HG02763 (cell line): ENCODE measurements around the gene SFXN5.
"Not testable (repeated sequence)": the region's sequence is repeated elsewhere in the genome, so short reads cannot be mapped to it uniquely, and the experiment has no call there.

Experiments used
- ATAC-seq: cut with Tn5 transposase; IDR thresholded peaks from one replicate; pipeline ENCODE4 v1.9.1; 2021; ENCODE audit warnings: mild to moderate bottlenecking, moderate library complexity; ENCODE audit not compliant: unreplicated experiment

SFXN5 gene

DNA sequence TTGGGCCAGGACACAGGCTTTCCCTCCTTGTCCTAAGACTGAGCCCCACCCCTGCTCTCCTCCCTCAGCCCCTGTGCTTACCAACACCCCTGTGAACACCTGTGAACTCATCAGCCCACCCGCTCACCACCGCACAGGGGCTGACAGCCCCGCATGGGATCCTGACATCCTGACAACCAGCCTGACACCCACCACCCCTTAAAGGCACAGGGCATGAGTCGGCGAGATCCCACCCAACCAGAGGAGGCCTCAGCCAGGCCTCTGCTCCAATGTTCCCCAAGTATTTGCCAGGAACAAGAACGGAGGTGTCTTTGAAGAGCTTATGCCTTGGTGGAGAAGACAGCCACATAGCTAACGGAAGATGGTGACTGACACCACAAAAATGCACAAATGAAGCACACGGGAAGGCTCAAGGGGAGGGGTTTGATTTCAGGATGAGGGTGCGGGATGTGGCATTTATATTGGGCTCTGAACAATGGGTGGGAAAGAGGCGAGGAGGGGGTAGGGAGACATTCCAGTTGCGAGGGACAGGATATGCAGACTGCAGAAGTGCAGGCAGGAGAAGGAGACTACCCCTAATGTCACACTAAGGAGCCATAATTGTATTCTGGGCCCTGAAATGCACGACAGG is 30.2 kb upstream of the SFXN5 start:
- ATAC-seq: no peak

GRCh38 chr2:73100956-73101355 is 29.4 kb upstream of the SFXN5 start:
- ATAC-seq: no peak

DNA sequence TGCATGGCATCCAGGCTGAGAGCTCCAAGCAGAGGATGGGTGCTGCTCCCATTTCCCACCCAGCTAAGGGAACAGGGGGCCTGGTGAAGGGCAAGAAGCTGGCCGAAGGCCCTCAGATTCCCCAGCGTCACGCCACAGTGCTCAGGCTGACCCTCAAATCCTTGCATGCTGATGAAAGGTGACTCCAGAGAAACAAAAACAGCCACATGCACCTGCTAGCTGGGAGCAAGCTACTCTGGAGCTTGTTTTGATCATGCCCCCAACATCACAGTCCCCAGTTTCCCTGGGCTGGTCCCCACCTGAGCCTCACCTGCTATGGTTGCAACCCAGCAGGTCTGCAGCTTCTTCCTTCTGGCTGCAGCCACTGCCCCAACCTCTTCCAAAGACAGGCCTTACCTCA is 28.0 kb upstream of the SFXN5 start:
- ATAC-seq: no peak

GRCh38 chr2:73095910-73096309 is 24.4 kb upstream of the SFXN5 start:
- ATAC-seq: no peak

GRCh38 chr2:73093601-73094218 is 22.2 kb upstream of the SFXN5 start:
- not testable (repeated sequence) for ATAC-seq

DNA sequence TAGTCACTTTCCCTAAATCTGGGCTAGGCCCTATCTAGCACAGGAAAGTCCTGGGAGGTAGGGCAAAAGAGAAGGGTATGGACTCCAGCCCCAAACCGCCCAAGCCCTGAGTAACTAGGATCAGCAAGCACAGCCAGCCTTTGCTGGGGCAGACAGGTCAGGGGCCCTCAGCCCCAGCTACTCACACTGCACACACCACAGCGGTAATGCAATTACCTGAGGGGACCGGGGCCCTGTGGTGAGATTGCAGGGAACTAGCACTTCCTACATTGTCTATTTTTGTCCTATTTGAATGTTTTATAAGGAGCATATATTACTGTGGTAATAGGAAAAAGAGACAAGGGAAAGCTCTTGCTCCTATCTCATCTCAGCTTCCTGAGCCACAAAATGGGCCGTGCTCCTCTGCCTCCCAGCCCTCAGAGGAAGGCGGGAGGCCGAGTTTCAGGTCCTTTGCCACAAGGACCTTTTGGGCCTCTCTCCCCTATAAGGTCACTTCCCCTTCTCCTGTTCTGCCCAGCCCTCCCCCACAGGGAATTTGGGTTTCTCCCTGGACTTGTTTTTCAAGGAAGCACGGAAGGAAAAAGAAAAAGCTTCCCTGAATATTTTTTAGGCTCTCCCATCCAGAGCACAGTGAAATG is 20.8 kb upstream of the SFXN5 start:
- ATAC-seq: no peak

GRCh38 chr2:73091696-73092095 is 20.2 kb upstream of the SFXN5 start:
- no peak for ATAC-seq

DNA sequence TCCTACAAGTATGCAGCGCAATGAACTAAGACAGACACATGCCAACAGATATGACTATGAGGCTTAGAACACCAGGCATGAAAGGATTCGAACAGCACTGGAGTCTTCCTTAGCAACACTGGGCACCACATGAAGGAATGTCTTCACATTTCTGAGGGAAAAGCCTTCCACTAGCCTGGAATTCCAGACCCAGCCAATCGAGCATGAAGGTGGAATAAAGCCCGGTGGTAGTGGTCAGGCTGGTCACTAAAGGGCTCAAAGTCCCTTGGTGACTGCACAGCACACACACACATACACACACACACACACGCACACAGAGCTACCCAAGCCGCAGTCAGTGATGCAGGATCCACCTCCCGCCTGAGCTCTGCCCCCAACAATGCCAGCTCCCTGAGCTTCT is 19.7 kb upstream of the SFXN5 start:
- no peak for ATAC-seq

DNA sequence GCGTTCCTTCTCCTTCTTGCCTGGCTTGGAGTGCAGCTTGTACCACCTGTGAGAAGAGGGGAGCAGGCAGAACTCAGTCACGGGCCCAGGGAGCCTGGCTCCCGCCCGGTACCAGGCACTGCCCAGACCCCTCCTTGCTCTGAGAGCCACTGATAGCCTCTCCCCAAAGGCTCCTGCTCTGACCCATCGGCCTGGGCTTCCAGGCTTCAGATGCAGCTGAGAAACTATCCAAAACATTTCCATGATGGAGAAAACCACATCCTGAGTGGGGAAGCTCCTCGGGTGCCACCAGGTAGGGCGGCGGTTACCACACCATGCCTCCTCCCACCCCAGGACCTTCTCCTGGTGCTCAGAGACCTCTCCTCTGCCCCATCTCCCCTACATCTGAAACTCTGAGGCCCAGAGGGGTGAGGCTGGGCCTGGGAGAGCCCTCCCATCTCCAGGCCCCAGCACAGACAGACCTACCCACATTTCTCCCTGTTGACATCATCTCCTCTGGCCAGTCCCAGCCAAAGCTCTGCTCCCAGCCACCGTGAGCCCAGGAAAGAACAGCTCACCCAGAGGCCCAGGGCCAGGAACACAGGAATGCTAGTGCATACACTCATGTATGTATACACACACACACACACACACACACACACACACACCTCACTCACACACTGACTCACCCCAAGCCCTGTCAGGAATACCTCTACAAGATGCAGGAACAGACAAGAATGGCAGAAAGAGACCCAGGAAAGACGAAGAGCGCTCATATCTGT is 17.9 kb upstream of the SFXN5 start:
- ATAC-seq: no peak

DNA sequence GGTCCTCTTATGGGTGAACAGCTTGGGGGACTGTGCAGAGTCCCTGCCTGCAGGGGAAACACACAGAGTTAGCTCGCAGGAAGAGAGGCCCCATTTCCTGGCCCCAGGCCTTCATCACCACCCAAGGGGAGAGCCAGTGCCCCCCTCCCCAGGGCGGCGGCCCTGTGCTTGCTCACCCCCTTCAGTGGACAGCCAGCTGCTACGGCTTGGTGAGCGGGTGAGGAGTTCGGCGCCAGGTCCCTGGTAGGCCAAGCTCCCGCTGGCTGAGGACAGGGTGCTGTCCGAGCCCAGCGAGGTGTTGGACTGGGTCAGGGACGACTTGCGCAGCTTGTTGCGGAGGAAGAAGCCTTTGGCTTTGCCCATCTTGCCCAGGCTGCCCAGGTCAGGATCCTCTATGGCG is 17.2 kb upstream of the SFXN5 start:
- no peak for ATAC-seq

DNA sequence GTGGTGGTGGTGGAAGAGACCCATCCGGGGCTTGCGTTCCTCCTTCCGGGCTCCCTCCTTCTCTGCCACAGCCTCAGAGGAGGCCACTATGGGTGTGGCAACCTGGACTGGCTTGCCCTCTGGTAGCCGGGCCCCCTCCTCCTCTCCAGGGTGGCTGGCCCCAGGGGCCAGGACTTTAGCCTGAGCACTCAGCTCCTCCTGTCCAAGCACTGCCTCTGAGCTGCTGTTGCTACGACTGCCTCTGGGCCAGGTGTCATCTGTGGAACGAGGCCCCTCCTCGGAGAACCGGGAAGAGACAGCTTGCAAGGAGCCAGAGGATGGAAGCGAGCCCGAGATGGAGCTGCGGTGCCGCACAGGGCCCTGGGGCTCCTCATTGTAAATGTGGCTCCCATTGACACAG is 16.7 kb upstream of the SFXN5 start:
- ATAC-seq: no peak

- no peak for ATAC-seq
Observed at GRCh38 chr2:73087311-73087710, 15.8 kb upstream of the SFXN5 start.

- ATAC-seq: peak; percentile 81
Observed at GRCh38 chr2:73085691-73086090, 14.2 kb upstream of the SFXN5 start.

- no peak for ATAC-seq
Observed at GRCh38 chr2:73084971-73085370, 13.5 kb upstream of the SFXN5 start.

GRCh38 chr2:73083886-73084800 is 12.6 kb upstream of the SFXN5 start:
- ATAC-seq: no peak

DNA sequence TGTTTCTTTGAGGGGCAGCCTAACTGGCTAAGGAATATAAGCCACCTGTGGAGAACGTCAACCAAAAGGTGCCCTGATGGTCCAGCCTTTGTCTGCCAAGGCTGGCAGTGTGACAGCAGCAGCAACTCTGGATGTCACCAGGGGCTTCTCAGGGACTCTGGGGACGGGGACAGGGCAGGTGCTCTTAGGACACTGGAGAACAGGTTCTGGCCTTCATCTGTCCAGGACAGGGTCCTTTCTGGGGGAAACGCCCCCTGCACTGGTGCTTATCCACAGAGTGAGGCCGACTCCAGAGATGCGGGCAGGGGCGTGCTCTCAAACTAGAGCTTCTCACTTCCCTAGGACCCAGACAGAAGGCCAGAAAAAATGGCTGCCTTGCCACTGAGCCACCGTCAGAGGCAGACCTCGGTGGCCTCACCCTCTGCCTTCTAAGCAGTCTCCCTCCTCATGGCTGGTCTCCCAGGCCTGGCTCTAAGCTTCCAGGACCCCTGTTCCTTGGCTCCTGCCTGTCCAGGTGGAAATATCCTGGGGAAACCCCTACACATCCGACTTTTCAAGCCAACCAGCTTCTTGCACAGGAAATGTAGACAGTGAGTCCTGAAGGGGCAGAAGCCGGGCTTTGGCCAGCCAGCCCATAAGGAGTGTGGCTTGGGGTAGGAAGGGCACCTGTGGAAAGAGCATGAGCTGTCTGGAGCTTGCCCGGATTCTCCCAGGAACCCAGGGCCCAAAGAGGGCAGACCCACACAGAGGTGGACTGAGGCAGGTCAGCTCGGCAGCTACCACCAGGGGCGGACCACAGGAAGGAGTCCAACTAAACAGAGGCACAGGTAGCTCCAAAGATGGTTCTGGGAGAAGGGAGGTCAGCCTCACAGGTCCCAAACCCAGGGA is 11.3 kb upstream of the SFXN5 start:
- no peak for ATAC-seq

DNA sequence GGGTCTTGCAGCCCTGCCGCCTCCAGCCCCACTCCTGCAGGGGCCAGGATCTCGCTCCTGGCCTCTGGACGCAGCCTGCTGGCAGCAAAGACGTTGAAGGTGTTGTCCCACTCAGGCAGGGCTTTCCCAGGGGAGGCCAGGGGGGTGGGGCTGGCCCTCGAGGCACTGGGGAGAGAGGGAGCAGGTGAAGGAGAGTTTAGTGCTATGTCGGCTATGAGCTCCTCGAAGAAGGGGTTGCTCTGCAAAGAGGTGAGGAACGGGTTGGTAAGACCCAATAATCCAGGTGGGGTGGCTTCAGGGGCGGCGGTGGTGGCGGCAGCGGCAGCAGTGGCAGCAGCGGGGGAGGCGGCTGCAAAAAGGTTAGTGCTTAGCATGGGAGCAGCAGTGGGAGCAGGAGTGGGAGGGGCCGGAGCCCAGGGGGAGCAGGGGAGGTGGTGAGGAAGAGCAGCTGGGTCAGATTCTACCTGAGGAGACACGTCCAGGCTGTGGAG is 9.7 kb upstream of the SFXN5 start:
- ATAC-seq: no peak

DNA sequence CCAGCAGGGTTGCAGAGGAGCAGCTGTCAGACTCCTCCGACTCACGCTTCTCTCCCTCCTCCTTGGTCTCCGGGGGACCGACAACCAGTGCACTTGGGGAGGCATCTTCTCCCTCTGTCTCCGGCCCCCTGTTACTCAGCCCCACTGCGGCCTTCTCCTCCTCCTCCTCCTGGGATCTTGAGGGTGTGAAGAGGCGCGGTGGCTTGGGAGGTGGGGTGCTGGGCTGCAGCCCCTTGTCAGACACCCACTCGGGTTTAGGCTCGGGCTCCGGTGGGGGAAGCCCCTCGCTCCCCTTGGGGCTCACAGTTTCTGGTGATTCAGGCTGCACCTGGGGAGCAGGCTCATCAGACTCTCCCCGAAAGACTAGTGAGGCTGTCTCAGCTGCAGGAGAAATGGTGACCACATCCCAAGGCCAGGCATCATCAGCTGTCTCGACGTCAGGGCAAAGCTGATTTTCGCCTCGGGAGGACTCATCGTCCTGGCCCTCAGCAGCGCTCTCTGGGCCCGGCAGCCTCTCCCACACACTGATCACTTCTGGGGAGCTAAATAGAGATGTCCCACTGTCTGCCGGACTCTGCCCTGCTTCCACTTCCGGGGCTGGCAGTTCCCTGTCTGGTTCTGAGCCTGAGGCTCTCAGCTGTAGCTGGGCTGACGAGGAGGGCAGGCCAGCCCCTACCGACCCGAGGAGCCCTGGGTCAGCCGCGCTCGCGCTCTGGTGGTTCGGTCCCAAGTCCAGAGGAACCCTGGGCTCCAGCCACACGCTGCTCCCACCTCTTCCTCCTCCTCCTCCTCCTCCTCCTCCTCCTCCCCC is 9.0 kb upstream of the SFXN5 start:
- no peak for ATAC-seq

GRCh38 chr2:73079636-73080035 is 8.1 kb upstream of the SFXN5 start:
- ATAC-seq: no peak
